WI38 (cell line): Measurements from ENCODE around the gene C5orf63.
"Not testable (repeated sequence)": the region's sequence is repeated elsewhere in the genome, so short reads cannot be mapped to it uniquely, and the experiment has no call there.

Source experiments
- H3K4me3 ChIP-seq: 2 replicates; pipeline ENCODE4 v1.5.1; 2011; ENCODE audit warnings: low read depth, mild to moderate bottlenecking, control low read depth, low read length
- TF ChIP-seq, protein P1 (sequence below): IDR thresholded peaks from 2 replicates; pipeline ENCODE4 v1.5.1; 2012; ENCODE audit warnings: low read depth, mild to moderate bottlenecking, control low read depth, low read length

C5orf63 gene

DNA sequence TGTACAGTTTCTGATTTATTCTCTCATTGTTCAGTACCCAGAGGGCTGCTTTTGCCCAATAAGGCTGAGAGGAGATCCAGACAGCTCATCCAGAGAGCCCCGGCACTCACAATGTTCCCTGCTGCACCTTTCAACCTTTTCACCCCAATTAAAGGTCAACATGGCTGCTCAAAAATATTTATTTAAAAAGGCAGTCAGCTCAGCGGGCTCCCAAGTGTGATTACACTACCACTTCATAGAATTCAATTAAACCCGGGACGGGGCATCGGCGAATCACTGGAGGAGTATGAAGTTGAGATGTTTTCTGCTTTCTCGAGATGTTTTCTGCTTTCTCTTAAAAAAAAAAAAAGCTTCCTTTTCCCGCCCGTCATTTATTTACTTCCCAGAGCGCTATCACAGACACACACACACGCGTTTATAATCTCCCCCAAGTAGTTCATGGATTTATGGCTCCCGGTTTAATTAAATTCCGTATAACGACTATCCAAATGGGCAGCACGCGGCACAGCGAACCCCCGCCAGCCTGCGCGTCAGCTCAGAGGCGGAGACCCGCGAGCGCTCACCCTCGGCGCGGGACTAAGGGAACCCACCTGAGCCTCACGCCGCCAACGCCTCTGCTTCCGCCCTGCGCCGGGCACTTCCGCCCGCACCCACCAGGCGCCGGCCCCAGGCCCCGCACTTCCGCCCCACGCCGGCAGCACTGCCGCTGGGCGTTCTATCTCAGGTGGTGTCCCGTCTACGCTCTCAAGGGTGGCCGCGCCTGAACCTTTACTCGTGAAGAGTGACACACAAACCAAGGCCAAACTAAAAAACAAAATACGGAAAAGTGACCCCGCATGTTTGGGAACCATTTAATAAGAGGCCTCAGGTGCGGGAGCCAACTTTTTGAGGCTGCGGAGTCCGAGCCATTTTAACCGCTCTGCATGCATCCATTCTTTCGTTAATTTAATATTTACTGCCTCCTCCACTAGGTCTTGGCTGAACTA, at the start of gene C5orf63:
Gene C5orf63 (minus strand): TSS at position 642 of the 986 bp plus-strand sequence. CDS start 14,507 bp downstream, outside the sequence.
- H3K4me3 ChIP-seq = peak within 1 kb of the TSS; percentile 58
- TF ChIP-seq, protein P1, sequence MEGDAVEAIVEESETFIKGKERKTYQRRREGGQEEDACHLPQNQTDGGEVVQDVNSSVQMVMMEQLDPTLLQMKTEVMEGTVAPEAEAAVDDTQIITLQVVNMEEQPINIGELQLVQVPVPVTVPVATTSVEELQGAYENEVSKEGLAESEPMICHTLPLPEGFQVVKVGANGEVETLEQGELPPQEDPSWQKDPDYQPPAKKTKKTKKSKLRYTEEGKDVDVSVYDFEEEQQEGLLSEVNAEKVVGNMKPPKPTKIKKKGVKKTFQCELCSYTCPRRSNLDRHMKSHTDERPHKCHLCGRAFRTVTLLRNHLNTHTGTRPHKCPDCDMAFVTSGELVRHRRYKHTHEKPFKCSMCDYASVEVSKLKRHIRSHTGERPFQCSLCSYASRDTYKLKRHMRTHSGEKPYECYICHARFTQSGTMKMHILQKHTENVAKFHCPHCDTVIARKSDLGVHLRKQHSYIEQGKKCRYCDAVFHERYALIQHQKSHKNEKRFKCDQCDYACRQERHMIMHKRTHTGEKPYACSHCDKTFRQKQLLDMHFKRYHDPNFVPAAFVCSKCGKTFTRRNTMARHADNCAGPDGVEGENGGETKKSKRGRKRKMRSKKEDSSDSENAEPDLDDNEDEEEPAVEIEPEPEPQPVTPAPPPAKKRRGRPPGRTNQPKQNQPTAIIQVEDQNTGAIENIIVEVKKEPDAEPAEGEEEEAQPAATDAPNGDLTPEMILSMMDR = no peak

DNA sequence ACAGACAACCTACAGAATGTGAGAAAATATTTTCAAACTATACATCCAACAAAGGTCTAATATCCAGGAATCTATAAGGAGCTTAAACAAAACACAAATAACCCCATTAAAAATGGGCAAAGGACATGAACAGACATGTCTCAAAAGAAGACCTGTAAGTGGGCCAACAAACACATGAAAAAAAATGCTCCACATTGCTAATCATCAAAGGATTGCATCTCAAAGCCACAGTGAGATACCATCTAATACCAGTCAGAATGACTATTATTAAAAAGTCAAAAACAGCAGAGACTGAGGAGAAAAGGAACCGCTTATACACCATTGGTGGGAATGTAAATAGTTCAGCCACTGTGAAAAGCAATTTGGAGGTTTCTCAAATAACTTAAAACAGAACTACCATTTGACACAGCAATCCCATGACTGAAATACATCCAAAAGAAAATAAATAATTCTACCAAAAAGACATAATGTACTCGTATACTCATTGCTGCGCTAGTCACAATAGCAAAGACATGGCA, 39.1 kb upstream of the C5orf63 start:
- no peak overlapping the region for H3K4me3 ChIP-seq
- TF ChIP-seq, protein P1 = no peak

- TF ChIP-seq, protein P1 = no peak
- no peak overlapping the region for H3K4me3 ChIP-seq
These were observed 37.8 kb upstream of the C5orf63 start for GRCh38 chr5:127111112-127111511.

DNA sequence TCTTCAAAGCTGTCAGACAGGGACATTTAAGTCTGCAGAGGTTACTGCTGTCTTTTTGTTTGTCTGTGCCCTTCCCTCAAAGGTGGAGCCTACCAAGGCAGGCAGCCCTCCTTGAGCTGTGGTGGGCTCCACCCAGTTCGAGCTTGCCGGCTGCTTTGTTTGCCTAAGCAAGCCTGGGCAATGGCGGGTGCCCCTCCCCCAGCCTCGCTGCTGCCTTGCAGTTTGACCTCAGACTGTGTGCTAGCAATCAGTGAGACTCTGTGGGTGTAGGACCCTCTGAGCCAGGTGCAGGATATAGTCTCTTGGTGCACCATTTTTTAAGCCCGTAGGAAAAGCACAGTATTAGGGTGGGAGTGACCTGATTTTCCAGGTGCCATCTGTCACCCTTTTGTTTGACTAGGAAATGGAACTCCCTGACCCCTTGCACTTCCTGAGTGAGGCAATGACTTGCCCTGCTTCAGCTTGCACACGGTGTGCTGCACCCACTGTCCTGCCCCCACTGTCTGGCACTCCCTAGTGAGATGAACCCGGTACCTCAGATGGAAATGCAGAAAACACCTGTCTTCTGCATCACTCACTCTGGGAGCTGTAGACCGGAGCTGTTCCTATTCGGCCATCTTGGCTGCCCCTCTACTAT, 35.4 kb upstream of the C5orf63 start:
- H3K4me3 ChIP-seq = not testable (repeated sequence)

DNA sequence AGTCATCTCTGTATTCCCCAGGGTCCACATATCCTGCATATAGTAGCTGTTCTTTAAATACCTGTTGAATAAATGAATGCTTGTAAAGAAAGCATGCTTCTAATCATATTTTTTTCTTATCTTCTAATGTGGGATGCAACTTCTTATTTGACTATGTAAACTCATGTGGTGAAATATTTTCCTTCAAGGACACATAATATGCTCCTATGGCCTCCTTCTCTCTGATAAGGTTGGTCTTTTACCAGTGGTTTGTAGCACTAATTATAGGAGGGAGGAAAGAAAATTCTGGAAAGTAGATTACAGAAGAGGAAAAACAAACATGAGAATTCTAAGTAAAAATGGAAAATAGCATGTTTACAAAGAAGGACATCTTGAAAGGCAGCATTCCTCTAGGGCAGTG, 28.6 kb upstream of the C5orf63 start:
- TF ChIP-seq, protein P1 = no peak
- no peak overlapping the region for H3K4me3 ChIP-seq

GRCh38 chr5:127101533-127101932, 28.2 kb upstream of the C5orf63 start:
- H3K4me3 ChIP-seq = no peak overlapping the region
- TF ChIP-seq, protein P1 = no peak

GRCh38 chr5:127098241-127098640, 24.9 kb upstream of the C5orf63 start:
- H3K4me3 ChIP-seq = no peak overlapping the region
- TF ChIP-seq, protein P1 = no peak
